GM04504 (cell line): ENCODE data around the gene CBLL1.

Source experiments
- DNase-seq: peaks from one replicate; pipeline ENCODE4 v3.0.0-alpha.2; 2012; ENCODE audit warnings: low read depth

CBLL1 gene

DNA sequence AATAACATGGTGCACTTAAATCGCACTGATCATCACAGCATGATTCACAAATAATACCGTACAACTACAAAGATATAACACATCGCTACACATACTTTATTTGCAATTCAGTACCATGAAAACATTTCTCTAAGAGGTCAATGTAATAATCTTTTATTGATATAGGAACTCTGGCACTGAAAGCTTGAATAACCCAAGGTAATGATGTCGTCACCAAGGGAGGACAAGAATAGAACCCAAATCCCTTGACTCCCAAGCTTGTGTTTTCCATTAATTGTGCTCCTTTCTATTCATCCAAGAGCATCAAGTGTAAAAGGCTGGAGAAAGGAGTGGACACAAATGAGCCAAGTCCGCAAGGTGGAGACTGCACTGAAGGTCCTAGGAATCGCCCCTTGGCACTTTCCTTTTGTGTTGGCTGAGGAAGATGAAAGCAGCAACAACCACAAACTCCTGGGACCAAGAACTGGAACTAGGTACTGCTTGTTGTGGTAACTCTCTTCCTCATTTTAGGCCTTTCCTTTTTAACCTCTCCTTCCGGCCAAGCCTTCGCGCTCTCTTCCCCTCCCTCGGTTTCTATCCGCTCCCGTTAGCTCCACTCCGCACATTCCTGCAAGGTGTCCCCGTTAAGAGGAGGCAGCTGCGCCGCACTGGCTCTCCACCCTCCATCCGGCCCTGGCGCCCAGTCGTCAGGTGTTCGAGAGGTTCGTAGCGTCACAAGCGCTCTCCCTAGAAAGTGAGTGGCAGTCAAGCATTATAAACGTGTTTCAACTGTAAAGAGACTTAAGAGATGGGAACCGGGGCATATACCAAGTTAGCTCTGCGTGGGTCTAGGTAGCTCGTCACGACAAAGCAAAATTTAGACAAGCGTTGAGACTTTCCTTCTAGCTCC lies 1.0 kb upstream of the CBLL1 start:
- DNase-seq, result no peak

DNA sequence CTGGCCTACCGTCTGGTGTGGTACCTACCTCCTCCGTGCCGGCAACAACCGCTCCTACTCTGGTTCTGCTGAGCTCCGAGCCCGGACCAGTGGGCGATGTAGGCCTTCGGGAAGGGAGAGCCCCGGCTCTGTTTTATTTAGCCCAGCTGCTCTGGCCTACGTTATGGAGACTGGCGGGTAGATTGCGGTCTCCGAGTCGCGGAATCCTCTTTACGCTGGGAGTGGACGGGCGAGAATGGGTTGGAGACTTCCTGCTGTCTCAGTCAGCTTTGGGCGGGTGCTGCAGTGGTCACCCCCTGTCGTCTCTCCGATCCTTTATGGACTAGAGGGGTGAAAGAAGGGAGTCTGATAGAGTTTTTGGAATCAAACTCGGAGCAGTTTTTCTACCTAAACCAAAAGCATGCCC lies 406 bp downstream of the CBLL1 start:
- DNase-seq, result no peak

DNA sequence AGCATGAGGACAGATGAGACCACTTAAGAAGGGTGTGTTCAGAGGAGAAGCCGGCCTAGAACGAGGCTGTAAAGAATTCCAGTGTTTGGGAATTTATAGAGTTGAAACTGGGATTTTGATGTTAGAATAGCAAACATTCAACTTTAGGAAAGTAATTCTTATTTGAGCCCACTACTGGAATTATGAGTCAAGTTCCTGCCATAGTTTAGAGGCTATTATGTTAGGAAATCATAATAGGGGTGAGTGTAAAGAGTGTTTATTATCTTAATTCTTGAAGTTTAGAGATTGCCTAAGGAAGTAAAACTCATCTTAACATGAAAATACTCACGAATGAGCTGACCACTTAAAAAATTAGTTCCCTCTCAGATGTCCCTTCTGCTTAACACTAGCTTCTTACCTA lies 2.1 kb downstream of the CBLL1 start:
- no peak for DNase-seq

DNA sequence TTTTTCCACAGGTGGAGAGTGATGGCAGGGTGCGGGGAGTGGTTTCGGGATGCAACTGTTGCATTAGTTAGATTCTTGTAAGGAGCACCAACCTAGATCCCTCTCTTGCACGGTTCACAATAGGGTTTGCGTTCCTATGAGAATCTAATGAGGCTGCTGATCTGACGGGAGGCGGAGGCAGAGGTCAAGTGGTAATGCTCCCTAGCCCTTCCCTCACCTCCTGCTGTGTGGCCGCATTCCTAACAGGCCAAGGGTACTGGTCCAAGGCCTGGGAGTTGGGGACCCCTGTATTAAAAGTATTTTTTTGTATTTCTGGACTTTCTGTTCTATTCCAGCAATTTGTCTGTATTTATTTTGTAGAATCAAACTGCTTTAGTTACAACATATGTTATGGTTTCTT lies 7.2 kb downstream of the CBLL1 start:
- DNase-seq, result no peak

DNA sequence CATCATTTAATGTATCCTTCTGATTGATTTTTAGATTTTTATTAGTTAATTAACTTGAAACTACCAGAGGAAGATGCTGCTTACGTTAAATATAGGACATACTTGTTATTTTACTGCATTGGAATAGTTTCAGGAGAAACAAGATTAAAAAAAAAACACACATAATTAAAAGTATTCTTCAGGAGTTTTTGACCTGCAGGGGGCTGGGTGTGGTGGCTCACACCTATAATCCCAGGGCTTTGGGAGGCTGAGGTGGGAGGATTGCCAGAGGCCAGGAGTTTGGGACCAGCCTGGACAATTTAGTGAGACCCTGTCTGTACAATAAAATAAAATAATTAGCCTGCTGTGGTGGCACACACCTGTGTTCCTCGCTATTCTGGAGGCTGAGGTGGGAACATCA lies 10.7 kb downstream of the CBLL1 start:
- no peak for DNase-seq

DNA sequence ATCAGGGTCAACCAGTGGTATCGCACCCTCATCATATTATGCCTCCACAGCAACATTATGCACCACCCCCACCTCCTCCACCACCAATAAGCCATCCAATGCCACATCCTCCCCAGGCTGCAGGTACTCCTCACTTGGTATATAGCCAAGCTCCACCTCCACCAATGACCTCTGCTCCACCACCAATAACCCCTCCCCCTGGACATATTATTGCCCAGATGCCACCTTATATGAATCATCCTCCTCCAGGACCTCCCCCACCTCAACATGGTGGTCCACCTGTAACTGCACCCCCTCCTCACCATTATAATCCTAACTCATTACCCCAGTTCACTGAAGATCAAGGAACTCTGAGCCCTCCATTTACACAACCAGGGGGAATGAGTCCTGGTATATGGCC lies 14.7 kb downstream of the CBLL1 start:
- DNase-seq, result no peak

DNA sequence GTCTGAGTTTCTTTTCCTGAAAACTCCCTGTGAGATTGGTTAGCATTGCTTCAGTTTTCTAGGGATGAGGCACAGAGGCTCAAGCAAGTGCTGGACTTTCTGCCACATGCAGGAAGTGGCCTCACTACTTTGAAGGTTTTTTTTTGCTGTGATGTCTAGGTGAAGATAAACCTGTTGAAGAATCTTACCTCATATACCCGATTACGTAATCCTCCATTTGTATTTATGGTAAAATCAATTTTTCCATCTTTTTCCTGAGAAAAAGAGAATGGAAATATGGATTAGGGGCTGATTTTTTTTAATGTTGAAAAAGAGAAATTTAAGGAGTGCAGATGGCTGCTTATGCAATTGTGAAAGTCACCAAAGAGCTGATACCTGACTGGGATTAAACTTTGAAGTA lies 23.4 kb downstream of the CBLL1 start:
- no peak for DNase-seq

DNA sequence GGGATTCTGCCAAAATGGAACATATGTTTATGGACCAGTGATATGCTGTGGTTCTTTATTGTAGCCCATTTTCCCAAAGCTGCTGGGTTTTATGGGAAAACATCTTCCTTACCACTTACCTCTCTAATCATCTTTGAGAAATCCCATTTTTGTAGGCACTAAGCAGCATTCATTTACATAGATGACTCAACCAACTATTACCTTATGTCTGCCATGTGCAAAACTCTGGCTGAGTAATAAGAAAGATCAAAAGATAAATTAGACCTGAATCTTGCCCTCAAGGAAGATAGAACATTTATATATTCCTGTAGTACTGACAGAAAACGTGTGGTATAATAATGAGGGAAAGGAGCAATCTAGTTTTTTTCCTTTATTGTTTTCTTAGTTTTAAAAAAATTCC lies 24.3 kb downstream of the CBLL1 start:
- no peak for DNase-seq

DNA sequence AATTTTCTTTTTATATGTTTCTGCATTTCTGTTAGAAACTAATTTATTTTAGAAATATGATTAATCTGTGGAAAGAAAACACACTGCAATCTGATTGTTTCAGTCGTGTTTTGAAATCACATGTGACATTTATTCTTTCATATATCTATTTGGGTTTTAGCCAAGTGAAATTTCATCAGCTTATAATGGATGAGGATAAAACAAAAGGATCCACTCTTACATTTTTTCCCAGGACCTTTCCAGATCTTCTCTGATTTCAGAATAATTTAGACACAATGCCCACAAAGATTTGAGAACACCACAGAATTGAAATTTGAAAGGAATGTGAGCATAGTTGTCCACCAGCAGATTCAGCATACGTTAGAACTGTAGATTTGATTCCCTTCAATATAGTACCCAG lies 29.1 kb downstream of the CBLL1 start:
- no peak for DNase-seq

DNA sequence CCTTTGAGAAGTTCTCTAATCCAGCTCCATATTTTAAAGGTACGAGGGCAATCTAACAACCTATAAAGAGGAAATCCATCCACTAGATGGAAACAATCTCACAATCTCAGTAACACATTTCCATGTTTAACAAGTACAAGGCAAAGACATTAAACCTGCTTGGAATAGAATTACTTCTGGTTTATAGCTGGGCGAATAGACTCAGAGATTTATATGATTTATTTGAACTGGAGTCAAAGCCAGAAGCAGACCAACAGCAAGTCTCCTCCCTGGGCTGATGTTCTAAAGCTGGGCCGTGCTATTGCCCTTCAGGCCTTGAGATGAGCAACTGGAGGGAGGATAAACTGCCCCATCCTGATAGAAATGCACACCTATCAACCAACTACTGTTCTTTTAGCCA lies 33.8 kb downstream of the CBLL1 start:
- no peak for DNase-seq

DNA sequence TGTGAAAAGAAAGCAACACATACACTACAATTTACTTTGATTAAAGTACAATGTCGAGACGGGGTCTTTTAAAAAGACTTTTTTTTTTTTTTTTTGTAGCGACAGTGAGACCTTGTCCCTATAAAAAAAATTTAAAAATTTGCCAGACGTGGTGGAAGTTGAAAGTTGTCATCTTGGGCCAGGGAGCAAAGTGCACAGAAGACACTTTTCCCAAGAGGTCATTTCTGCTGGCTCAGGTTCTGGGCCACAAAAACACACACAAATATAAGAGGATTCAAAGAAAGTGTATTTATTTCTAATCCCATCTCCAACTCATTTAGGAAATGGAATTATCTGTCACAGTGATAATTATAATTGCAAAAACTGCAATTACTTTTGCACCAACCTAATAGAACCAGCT lies 34.3 kb downstream of the CBLL1 start:
- no peak for DNase-seq

DNA sequence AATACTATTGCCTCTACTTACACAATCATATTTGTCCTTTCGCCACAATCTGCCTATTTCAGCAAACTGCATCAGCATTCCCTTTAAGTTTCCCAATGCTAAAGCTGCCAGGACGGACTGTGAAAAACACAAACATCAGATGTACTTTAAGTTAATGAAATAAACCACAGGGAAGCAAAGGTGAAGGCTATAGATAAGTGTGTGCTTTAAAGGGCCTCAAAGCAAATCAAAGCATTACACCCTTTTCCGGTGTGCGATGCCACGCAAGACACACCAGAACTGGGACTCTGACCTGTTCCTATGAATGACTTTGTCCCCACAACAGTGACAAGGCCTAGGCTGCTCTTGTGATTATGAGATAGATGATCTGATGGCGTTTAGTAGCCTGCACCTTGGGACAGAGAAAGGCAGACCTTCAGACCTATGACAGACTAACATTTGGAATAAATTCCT lies 35.7 kb downstream of the CBLL1 start:
- DNase-seq, result no peak

DNA sequence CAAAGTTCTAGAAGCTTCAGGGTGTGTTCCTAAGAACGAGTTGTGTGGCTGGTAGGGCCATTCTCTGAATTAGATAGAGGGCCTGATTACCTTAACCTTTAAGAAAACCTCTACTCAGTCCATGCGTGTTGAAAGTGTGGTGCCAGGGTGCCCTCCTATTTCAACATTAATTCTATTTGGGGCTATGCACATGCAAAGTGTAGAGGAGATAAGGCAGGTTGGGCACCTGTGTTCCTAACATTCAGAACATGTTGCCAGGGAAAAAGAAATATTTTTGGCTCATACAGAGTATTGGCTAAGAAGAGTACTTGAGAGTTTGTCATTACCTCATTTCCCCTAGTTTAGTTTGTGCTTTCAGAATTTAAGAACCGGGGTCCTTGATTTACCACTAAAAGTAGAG lies 38.4 kb downstream of the CBLL1 start:
- DNase-seq, result no peak

DNA sequence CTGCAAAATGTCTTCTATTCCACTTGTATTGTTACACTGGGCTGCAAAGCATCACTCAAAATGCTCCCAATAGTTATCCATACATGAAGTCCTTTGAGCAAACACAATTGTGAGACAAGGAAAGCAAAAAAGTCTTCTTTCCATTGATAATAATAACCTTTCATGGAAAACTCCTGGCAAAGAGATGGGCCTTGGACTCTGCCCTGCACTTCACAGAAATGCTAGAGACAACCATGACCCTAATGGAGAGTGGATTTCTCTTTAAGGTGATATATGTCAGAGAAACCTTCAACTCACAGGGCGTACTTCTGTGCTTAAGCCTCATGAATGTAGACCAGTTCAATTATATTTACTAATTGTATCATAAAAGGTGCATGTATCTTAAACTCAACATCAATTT lies 39.7 kb downstream of the CBLL1 start:
- no peak for DNase-seq

DNA sequence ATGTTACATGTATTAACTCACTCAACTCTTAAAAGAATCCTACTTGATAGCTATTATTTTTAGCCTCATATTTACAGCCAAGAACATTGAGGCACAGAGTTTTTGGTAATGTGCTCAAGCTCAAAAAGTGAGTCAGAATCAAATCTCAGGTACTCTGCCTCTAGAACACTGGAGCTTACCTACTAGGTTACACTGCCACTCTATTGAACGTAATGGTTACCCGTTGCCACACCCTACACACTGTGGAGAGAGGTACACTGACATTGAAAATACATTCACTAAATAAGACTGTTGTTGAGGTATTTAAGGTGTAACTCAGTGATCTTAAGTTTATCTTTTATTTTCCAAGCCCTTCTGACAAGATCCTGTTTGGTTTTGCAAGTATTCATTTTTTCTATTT lies 41.2 kb downstream of the CBLL1 start:
- DNase-seq, result no peak

DNA sequence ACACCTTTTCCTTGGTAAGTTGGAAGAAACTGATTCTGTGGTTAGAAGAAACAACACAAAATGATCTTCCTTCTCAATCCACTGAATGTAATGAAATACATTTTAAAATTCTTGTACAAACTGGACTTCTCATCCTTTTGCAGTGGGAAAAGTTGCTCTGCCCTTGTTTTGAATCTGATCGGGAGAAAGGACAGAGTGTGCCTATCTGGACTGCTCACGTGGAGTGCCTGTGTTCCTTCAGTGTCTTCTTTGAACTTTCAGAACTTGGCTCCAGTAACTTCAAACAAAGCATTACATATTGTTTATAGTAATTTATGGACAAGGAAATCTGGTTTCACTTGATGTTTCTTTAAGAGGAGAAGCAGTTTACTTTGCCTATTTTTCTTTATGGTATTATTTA lies 42.0 kb downstream of the CBLL1 start:
- DNase-seq, result no peak

DNA sequence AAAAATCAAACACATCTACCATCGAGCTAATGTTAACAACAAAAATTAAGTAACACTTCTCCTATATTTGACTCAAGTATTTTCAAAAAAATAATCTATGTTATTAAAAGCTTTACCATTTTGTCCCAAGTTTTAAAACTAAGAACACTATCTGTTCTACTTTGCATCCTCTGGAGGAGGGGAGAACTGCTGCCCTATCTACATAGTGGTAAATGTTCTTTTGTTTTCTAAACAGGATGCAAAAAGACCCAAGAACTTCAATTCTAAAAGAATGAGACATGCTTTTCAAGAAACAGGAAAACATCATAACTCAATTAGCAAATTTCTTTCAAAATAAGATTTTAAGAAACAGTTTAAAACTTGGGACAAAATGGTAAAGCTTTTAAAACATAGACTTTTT lies 44.3 kb downstream of the CBLL1 start:
- no peak for DNase-seq

DNA sequence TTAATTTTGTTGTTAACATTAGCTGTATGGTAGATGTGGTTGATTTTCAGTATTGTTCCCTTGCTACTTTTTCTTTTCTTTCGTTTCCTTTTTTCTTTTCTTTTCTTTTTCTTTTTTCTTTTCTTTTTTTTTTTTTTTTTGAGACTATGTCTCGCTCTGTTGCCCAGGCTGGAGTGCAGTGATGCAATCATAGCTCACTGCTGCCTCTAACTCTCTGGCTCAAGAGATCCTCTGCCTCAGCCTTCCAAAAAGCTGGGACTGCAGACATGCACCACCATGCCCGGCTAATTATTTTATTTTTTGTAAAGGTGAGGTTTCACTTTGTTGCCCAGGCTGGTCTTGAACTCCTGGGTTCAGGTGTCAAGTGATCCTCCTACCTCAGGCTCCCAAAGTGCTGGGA lies 44.7 kb downstream of the CBLL1 start:
- no peak for DNase-seq

DNA sequence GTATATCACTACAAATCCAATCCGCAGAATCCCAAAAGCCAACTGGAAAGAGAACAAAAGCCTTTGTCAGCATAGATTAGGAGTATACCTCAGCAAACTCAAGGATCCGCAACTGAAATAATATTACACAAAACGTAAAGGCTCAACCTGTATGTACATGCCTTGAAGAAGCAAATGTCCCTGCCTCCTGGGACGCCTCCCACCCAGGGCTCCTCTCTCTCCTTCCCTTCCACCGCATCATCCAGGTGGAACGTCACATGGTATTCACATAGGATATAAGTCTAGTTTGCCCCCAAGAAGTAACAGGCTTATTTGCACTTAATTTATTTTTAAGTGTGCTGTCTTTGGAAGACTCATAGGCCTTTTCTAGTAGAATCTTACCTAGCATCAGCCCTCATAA lies 45.7 kb downstream of the CBLL1 start:
- no peak for DNase-seq

DNA sequence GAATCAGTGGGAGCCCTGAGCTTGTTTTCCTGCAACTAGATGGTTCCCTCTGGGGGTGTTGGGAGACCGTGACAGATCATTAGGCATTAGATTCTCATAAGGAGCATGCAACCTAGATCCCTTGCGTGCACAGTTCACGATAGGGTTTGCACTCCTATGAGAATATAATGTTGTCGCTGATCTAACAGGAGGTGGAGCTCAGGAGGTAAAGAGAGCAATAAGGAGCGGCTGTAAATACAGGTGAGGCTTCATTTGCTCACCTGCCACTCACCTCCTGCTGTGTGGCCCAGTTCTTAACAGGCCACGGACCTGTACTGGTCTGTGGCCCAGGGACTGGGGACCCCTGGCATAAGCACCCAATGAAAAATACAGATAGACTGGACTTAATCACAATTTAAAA lies 48.4 kb downstream of the CBLL1 start:
- DNase-seq, result no peak

DNA sequence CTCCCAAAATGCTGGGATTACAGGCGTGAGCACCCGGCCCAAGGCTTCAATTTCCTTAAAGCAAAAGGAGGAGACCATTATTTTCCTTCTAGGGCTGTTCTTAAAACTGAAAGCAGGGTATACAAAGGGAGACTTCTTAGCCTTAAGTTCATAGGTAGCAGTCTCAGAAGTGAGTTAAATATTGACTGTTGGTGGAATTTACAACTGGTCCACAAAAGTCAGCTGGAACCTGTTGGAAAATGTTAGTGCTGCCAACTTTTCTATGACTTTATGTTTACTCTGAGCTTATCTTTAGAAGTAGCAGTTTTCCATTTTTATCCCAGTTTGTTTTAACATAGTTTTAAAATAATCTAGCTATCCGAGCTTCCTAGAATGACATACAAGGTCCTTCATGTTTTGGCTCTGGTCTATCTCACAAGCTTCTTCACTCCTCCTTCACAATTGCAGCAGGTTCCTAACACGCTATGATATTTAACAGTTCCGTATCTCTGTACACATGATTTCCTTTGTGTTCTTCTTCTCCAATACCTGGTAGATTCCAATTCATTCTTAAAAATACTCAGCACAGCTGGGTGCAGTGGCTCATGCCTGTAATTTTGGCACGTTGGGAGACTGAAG lies 55.8 kb downstream of the CBLL1 start:
- no peak for DNase-seq

DNA sequence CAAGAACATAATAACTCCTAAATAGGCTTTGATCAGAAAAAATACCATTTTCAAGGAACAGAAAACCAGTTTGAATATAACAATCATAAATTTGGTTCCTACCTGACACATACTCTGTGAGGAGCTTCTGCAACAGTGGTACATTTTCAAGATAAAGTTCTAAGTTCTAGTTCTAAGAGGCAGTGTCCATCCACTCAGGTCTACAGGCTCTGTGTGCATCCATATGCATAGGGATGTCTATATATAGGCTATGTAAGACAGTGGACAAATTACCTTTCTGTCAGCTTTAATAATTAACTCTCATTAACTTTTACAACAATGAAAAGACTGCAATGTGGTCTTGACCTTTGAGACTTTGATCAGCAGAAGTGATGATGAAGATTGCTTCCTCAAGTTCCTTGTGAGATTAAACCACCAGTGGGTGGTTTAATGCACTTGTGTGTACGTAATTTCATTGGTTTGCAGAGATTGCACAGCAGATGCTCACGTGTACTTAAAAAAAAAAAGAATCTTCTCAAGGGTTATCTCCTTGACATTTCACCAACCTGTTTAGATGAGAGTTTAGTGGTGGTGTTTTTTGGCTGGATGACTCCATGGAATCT lies 59.2 kb downstream of the CBLL1 start, which contains the start of gene SLC26A3:
SLC26A3 (minus strand) TSS at position 215 of the 602 bp plus-strand sequence. CDS start 8,714 bp downstream, outside the sequence.
- DNase-seq, result no peak

DNA sequence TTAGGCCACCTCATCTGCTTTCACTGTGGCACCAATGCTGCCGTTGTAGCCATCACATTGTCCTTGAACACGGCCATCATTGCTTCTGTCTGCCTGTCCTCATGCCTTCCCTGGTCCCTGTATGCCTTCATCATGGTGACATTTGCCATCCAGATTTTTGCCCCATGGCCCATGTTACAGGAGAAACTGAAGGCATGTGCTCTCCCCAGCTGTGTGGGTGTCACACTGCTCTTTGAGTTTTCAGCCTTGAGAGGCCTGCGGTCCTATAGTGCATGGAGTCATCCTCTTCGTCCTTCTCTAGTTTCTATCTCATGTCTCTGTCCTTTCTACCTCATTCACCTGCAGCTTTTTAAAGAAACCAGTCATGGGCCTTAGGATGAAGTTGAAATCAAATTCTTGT lies 65.2 kb downstream of the CBLL1 start:
- DNase-seq, result no peak
